IPS DF 19.7 (cell line): ENCODE measurements around the gene CHAC1.

Source experiments
- DNase-seq: peaks from one replicate; pipeline ENCODE4 v3.0.0-alpha.2; 2013; ENCODE audit warnings: low read depth, low spot score

The CHAC1 gene

DNA sequence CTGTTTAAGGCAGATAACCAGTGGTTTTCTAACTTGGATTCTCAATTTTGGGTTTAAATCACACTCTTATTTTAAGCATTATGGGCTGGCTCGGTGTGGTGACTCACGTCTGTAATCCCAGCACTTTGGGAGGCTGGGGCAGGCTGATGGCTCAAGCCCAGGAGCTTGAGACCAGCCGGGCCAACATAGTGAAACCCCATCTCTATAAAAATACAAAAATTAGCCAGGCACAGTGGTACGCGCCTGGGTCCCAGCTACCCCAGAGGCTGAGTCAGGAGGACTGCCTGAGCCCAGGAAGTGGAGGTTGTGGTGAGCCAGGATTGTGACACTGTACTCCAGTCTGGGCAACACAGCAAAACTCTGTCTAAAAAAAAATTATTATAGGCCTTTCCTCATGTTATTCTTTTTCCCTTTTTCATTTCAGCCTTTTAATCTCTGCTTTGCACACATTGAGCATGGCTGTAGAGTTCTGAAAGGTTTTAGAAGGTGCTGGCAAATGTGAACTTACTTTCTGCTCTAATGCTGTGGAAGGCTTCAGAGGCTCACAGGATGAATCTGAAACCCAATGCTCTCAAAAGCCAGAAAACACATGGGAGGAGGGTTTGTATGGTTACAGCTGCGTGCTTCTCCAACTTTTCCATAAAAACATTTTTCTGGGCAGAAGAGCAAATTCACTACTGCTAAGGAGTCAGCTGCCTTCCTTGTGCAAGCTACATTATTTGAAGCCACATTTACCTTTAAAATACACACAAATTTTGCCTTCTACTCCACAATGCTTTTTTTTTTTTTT is 32.5 kb downstream of the CHAC1 start:
- DNase-seq, result no peak

DNA sequence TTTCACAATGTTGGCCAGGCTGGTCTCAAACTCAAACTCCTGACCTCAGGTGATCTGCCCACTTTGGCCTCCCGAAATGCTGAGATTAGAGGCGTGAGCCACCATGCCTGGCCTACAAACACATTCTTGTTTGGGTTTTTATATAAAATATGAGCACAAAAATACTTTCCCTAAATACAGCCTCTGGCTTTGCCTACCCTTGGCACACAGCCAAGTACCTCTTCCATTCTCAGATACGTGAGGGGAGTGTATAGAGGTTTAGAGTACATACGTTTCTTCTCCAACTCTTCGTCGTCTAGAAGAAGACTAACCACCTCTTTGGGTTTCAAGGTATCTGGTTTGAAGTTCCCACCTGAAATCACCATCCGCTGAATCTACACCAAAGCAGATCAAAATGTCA is 33.5 kb downstream of the CHAC1 start:
- DNase-seq, result no peak

DNA sequence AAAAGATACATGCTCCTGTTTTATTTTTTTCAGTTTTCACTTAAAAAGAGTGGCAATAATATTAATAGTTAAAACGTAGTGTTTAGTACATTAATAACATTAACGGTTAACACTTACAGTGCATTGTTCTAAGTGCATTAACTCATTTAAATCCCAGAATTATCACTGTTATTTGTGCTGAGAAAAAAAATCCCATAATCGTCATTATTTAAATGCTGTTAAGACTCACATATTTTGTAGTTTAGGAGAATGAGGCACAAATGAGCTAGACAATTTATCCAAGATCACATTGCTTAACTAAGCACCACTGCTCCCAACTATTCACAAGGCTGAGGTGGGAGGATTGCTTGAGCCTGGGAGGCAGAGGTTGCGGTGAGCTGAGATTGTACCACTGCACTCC is 34.9 kb downstream of the CHAC1 start:
- DNase-seq, result no peak

DNA sequence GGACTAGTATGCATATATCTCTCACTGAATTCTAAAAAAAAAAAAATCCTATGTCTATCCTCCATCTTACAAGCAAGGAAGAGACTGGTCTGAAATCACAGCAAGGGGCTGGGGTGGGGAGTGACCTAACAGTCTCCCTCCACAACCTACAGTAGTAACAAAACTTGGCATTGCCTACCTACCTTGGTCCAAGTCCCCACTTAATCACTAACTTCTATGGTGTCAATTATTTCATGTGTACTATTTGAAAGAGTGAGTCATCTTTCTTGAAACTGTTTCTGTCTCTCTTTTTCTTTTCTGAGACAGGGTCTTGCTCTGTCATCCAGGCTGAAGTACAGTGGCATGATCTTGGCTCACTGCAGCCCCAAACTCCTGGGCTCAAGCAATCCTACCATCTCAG is 36.8 kb downstream of the CHAC1 start:
- no peak for DNase-seq

DNA sequence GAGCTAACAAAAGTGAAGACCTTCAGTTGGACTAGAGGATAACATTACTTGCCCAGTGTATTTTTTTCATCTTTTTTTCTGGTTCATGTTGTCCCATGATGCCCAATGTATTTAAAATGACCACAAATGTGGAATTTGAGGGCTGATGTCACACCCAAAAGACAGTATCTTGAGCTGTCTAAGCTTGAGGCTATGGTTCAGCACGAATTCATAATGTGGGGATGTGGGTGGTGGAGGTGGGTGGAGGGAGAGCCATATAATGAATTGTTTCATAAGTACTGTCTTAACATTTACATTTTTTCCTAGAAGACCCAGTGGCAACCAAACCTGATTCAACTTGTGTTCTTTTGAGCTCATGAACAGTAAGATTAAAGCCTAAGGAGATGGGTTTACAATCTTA is 37.5 kb downstream of the CHAC1 start:
- DNase-seq, result no peak

DNA sequence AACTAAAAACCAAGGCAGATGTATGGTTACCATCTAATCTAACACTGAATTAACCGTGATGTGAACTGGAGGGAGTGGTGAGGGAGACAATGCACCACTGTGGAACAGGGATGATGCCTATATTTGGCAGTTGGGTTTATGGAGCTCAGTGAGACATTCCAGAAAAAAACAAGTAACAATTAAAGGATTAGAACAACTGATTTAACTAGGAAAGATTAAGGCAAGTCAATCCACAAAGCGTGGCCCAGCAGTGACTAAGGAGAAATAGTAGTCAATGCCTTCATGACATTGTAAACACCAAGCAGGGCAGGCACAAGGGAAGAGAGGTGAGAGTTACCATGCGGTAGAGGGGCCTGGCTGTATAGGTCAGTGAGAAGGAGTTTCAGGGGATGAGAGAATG is 38.1 kb downstream of the CHAC1 start:
- DNase-seq, result no peak

DNA sequence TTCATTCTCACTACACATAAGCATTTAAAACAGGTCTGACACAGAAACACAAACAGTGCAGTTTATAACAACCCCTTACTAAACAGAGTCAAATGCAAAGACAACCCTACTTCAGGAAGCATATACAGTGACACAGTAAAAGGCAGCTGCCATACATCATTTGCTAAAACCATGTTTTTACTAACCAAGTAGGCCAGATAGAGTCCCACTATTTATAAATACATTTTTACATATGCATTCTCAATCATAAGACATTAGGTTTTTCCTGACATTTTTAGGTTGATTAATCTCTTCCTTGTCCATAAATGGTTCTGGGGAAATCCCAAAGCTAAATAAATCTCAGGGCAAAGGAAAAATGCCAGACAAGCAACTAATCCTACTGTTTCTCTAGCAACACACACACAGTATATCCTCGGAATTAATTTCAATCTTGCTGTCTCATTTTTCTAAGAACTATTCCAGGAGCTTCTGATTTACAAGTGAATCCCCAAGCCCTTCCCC is 39.0 kb downstream of the CHAC1 start:
- no peak for DNase-seq

DNA sequence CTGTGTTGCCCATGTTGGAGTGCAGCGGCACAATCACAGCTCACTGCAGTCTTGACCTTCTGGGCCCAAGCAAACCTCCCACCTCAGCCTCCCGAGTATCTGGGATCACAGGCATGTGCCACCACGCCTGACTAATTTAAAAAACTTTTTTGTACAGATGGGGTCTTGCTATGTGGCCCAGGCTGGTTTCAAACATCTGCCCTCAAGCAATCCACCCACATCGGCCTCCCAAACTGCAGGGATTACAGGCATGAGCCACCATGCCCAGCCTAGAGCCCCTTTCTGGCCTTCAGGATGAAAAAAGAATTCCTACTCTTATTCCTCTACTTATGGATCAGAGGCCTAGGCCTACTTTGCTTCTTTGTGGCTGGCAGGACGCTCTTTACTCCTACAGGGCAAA is 39.6 kb downstream of the CHAC1 start:
- no peak for DNase-seq

DNA sequence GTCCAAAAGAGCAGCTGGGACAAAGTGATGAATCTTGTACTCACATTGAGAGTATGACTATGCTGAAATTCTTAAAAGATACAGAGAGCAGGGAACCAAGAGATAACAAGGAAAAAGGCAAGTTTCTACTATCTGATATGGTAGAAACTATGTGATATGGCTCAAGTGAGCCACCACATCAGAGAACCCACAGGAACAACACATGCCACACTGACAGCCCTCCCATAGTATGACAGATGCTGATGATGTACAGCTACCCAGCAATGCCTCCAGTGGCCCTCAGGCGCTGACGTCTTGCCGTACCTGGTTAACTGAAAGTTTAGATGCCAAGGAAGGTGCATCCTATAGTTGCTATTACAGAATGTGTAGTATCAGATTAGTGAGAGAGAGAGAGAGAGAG is 42.4 kb downstream of the CHAC1 start:
- DNase-seq, result no peak

DNA sequence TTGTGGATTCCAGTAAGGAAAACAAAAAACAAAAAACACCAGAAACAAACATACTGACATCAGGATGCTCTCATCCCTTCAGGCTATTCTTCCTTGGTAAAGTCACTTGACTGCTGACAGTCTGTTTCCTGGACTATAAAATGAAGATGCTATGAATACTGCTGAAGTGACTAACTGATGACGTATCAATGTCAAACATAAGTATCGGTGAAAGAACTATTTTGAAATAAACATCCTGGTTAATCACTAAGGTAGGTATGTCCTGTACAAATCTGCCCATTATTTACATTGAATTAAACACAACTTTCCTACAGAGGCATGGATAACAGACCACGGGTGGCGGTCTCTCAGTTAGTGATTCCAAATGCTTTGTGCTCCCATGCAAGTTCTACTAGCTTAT is 45.9 kb downstream of the CHAC1 start:
- no peak for DNase-seq

DNA sequence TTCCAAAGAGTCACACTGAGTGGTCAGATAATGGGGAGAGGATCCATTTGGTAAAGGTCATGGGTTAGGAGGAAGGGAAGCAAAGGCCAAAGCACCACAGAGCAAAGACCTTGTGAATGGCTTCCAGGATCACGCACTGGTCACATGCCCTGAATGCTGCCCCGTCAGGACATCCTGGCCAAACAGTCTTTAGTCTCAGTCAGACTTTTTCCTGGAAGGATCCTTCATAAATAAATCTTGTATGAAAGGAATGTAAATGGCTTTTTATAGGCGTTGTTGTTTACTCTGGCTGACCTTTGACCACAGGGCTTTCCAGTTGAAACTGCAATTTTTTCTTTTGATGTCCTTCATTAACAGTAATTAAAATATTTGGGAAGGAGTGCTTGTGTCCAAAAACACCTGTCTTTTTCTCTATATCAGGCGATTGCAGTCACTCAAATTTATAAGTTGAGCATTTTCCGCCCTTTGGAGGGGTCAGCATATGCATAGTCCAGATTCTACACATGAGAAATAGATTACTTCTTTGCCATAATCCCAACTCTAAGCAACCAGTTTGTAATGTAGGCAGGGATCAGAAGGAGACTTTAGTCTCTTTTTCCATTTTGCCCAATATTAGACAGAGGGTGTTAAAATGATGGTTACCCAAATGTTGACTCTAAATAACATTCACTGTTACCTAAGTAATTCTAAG is 48.4 kb downstream of the CHAC1 start:
- DNase-seq, result no peak

DNA sequence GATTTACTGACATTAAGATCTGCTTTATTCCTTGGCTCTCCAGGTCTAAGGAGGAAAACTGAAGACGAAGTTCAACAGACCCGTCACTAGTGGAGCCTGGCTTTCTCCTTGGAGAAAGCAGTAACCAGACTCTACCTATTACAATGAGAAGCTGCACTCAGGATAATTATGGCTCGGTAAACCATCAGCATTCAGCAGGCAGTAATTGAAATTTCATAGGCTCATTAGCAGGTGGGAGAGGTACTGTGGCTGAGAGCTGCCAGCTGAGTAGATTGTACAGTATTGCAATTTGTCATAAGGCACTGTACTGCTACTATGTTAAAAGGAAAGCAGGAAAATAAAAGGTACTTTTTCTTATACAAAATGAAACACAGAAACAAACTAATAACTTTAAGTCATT is 51.2 kb downstream of the CHAC1 start:
- no peak for DNase-seq
